ENCODE data around the gene ATP5PO.

DNA sequence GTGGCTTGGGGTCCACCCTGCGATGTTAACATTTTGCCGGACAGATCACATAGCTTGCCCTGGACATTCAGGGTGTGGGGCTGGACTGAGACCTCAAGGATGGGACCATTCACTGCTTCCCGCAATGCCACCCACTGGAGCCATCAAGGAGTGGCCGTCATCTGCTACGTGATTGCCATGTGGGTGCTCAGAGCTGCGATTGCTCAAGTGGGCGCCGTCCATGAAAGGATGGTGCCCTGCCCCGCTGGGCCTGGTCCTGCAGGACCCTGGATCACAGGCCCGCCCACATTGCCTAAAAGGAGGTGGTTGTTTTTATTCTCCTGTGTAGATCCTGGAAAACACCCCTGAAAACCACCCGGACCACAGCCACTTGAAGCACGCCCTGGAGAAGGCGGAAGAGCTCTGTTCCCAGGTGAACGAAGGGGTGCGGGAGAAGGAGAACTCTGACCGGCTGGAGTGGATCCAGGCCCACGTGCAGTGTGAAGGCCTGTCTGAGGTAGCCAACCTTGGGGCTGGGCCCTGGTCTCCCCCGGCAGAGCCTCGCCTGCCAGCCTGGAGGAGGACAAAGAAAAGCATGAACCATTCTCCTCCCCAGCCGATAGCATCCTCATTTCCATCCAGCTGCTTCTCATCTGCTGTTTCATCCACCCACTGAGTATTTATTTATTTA is 40.4 kb downstream of the ATP5PO start:
- TF ChIP-seq, protein P1, sequence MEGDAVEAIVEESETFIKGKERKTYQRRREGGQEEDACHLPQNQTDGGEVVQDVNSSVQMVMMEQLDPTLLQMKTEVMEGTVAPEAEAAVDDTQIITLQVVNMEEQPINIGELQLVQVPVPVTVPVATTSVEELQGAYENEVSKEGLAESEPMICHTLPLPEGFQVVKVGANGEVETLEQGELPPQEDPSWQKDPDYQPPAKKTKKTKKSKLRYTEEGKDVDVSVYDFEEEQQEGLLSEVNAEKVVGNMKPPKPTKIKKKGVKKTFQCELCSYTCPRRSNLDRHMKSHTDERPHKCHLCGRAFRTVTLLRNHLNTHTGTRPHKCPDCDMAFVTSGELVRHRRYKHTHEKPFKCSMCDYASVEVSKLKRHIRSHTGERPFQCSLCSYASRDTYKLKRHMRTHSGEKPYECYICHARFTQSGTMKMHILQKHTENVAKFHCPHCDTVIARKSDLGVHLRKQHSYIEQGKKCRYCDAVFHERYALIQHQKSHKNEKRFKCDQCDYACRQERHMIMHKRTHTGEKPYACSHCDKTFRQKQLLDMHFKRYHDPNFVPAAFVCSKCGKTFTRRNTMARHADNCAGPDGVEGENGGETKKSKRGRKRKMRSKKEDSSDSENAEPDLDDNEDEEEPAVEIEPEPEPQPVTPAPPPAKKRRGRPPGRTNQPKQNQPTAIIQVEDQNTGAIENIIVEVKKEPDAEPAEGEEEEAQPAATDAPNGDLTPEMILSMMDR (IDR thresholded peaks at IDR 0.05; ENCODE audit: low read depth, low read length, missing input control) = no peak
- TF ChIP-seq SP1 (IDR thresholded peaks at IDR 0.05) (no peak), HNF4G (IDR thresholded peaks at IDR 0.05) (no peak), YY1 (IDR thresholded peaks at IDR 0.05) (no peak)

Measured in liver (tissue), 3 donors.